HG03025 (cell line): ENCODE data around the gene ANKRD12.
"Not testable (repeated sequence)": the region's sequence is repeated elsewhere in the genome, so short reads cannot be mapped to it uniquely, and the experiment has no call there.

Source experiments
- ATAC-seq: cut with Tn5 transposase; IDR thresholded peaks from one replicate; pipeline ENCODE4 v1.9.1; 2021; ENCODE audit warnings: mild to moderate bottlenecking, moderate library complexity; ENCODE audit not compliant: unreplicated experiment, low FRiP score

ANKRD12 gene

DNA sequence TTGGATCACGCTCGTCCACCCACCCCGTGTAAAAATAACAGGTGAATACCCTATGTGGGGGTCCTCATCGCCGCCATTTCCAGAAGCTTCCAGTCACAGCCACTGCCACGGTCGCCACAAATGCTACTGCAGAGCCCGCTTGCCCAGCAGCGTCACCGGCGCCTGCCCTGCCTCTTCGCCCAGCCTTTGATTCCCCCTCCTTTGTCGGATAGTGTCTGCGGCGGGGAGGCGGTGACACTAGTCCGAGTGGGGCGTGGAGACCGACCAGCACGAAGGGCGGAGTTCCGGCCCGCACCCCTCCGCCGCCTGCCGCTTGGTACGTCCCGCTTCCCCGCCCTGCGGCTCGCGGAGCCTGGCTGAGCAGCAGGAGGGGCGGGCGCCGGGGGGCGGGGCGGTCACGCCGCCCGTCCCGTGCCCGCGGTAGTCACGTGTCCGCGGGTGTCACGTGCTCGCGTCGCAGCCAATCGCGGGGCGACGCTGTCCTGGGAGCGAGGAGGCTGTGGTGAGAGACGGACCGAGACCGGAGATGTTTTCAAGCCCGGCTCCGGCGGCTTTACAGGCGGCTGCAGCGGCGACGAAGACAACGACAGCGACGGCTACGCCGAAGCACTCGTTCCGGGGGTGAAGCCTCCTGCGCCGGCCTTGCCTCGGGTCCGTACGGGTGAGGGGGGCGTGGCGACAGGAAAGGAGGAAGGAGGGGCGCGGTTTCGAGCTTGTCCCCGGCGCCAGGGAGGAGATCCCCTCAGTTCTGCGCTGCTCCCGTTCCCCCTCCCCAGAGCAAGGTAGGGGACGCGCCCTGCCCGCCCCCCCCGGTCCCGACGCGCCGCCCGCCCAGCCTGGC, at the start of gene ANKRD12:
Gene ANKRD12, plus strand, starts transcription at position 467 of the 841 bp plus-strand sequence. CDS start 45,652 bp downstream, outside the sequence.
- peak; percentile 70 for ATAC-seq

GRCh38 chr18:9087144-9087543, 49.4 kb upstream of the ANKRD12 start:
- no peak for ATAC-seq

DNA sequence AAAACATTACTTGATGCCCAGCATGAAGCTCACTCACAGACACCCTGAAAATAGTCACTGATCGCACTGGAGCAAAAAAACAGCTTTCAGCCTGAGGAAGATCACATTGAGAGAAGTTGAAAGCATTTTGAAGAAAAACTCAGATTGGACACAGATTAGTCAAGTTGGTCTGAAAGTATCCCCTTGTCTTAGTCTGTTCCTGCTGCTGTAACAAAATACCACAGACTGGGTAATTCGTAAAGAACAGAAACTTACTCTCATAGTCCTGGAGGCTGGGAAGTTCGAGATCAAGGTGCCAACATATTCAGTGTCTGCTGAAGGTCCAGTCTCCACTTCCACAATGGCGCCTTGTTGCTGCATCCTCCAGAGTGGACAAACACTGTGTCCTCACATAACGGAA, 48.3 kb upstream of the ANKRD12 start:
- no peak for ATAC-seq

DNA sequence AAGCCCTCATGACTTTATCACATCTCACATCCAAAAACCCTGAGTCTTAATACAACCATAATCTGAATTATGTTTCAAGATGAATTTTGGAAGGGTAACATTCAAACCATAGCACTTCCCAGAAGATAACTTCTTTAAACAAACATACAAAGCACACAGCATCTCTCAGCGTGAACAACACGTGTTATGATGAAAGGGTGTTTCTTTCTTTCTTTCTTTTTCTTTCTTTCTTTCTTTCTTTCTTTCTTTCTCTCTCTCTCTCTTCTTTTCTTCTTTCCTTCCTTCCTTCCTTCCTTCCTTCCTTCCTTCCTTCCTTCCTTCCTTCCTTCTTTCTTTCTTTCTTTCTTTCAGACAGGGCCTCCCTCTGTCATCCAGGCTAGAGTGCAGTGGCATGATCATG, 47.9 kb upstream of the ANKRD12 start:
- ATAC-seq, result not testable (repeated sequence)

DNA sequence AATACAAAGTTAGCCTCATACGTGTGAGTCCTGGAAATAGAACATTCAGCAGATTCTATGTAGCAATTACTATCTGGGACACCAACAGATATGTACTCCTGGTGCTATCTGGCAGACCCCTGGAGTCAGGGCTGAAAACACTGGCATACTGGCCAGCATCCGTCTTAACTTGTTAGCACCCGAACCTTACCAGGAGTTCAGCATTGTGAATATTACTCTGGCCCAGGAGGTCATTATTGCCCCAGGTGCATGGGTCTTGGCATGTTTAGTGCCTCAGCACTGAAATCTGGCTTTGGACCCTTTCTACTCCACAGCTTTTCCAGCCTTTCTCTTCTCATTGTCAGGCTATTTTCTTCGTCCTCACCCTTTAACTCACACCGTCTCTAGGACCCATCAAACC, 46.0 kb upstream of the ANKRD12 start:
- ATAC-seq, result no peak

- no peak for ATAC-seq
Observed at GRCh38 chr18:9091066-9091476, 45.5 kb upstream of the ANKRD12 start.

DNA sequence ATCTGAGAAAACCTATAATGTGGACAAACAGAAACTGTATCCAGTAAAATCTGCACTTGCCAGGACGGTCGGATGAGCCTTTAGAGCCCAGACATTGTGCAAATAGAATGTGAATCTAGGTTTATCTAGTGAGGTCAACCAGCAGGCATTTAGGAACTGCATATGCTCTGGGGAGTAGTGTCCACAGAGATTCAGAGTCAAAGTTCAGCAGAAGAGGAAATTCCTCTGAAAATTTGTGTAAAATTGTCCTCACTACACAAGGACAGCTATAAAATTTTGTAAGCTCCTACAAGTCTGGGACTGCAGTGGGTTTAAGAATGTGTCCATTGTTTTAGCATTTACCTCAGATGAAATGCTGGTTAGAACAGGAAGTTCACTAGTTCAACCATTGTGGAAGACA, 43.9 kb upstream of the ANKRD12 start:
- no peak for ATAC-seq

DNA sequence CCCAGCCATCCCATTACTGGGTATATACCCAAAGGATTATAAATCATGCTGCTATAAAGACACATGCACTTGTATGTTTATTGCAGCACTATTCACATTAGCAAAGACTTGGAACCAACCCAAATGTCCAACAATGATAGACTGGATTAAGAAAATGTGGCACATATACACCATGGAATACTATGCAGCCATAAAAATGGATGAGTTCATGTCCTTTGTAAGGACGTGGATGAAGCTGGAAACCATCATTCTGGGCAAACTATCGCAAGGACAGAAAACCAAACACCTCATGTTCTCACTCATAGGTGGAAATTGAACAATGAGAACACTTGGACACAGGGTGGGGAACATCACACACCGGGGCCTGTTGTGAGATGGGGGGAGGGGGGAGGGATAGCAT, 43.5 kb upstream of the ANKRD12 start:
- ATAC-seq, result not testable (repeated sequence)

DNA sequence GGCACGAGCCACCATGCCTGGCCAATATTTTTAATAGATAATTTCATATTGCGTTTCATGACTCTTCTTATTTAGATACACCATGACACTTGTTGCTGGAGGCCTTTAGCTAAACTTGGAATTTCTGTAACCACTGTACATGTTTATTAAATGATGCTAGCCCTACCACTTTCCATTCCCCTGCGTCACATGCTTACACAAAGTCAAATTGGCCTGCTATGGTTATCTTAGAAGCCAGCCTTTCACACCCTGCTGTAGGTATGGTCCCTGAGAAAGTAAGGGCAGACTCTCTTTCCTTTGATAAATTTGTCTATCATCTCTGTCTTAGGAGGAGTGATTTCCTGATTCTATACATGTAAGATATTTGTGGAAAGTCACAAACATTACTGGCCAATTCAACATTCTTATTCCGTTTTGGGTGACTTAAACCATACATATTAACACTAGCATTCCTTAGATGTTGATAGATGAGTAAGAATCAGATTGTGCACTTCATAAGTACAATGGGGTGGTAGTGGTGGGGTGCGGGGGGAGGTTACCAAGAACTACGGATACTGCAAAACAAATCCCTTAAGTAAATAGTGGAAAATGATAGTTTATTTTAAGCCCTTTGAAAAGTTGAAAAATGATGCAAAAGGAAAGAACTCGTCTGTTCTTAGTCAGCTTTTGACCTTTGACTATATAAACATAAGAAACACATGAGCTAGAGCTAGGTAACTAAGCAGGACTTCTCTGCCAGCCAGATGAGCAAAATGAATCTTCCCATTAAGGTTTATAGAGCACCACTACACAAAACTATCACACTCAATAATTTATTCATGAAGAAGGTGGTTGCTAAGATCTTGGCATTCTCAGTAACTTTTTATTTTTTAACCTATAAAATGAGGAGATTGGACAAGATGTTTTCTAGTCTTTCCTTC, 42.0 kb upstream of the ANKRD12 start:
- no peak for ATAC-seq

DNA sequence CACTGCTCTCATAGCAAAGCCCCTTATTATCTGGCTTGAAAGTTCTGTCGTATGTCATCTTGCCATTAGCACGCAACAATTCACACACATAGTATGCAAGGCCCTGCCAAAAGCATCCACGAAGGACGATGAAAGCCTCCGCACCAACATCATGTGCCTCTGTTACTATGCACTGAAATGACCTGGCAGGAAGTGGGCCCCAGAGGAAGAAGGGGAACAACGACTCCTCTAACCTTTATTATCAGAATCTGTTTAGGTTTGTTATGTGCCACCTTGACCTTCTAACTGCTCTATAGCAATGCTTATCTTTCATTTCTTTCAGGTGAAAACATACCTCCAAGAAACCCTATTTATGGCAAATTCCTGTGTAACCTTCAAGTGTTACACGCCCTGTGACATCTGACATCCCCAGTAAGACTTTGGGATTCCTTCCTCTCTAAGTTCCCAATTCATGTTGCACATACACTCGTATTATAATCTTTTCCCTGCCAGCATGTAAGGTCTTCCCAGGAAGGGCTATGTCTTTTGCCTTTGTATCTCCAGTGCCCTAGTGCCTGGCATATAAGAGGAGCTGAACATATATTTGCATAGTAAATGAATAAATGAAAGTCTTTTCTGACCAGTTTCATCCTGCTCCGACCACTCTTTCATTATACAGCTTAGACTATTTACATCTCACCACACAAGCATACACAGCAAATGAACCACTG, 41.1 kb upstream of the ANKRD12 start:
- peak; percentile 83 for ATAC-seq

- ATAC-seq, result no peak
Observed at GRCh38 chr18:9096007-9096371, 40.6 kb upstream of the ANKRD12 start.

GRCh38 chr18:9096685-9097084, 39.9 kb upstream of the ANKRD12 start:
- no peak for ATAC-seq

DNA sequence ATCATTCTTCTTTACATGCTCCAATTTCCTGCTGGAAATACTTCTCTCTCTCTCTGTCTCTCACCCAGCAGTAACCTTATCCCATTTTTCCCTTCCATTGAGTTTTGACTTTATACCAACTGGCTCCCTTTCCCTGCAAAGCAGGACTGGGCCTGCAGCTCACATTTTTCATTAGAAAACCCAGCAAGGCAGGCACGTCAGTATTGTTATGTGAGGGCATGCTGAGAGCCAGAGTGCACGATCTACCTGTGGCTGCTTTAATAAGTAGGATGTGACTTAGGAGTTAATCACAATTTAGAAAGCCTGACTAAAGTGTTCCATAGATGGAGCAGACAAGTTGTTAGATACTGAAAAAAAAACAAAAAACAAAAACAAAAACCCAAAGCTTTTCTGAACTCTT, 39.2 kb upstream of the ANKRD12 start:
- no peak for ATAC-seq

DNA sequence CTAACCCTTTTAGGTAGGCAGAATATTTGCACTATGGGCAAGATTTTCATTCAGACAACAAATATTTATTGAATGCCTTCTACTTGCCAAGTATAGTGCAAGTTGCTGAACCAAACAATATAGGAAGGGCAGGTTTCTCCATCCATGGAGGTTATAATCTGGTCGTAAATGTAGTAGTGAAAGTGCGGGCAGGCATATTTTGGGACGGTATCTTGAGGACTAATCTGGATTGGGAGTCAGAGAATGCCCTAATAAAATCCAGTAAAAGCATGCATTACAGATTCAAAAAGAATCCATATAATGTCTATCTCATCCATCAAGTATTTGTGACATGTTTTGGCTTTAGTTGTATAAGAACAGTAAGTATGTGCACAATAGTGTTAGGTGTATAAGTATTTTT, 35.8 kb upstream of the ANKRD12 start:
- ATAC-seq, result no peak

DNA sequence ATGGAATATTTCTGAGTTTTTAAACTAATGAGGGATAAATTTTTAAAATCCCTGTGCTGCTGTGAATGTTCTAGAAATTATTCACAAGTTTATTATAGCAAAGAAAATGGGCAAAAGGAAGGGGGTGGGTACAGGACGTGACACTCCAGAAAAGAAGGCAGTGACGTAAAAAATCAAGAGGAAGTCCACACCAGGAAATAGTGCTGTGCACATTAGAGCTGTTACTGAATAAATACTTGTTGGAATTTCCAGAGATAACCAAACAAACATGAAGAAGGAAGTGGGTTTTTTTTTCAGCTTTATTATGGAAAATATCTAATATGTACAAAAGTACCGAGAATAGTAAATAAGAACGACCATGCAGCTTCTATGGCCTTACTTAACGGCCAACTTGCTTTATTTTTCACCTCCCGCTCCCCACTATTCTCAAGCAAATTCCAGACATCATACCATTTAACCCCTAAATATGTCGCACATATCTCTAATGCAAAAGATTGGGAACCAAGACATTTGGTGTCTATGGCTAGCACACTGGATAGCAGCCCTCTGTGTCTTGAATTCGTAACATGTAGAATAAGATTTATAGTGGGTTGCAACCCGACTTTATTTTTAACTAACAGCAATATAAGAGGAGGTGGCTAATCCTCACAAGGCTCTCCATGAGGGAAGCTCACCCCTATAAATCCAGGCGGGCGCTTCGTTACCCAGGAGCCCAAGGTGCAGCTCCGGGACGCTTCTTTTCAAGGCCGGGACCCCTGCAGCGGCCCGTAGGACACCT, 34.7 kb upstream of the ANKRD12 start:
- peak; percentile 1 for ATAC-seq

DNA sequence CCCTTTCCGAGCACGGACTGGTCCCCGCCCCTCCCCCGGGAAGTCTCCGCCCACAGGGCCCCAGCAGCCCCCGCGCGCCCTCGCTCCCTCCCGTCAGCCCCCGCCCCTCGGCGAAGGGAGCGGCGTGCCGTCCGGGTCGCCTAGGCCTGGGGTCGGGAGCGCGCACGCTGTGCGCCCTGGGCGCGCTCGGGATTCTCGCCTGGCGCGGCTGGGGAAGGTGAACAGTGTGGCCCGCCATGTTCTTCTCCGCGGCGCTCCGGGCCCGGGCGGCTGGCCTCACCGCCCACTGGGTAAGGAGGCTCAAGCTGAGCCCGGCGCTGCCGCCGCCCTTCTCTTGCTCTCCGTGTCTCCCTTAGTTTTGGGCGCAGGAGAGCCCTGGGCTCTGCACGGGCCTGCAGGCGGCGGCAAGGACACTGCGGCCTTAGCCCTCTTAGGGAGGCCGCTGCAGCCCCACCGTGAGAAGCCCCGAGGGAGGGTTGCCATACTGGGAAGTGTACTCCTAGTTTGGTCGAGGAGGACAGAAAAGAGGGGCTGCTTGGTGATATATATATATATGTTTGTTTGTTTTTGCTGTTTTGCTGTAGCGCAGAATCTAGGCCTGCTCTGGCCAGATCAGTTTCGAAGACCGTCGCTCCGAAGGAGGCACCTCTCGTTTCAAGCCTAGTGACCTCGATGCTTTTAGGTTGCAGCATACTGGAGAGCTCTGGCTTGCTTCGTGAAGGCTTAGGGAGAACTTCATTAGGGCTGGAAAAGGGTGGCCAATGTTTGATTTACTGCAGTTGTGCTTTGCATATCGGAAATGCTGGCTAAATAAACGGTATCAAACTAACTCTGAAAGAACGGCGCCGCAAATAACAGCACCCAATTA, 33.8 kb upstream of the ANKRD12 start, which contains the start of gene NDUFV2:
Gene NDUFV2, plus strand, starts transcription at position 192 of the 868 bp plus-strand sequence. Its CDS starts 45 bp downstream, at position 237.
- peak; percentile 88 for ATAC-seq

- ATAC-seq, result no peak
Observed at GRCh38 chr18:9103376-9103873, 33.2 kb upstream of the ANKRD12 start.

DNA sequence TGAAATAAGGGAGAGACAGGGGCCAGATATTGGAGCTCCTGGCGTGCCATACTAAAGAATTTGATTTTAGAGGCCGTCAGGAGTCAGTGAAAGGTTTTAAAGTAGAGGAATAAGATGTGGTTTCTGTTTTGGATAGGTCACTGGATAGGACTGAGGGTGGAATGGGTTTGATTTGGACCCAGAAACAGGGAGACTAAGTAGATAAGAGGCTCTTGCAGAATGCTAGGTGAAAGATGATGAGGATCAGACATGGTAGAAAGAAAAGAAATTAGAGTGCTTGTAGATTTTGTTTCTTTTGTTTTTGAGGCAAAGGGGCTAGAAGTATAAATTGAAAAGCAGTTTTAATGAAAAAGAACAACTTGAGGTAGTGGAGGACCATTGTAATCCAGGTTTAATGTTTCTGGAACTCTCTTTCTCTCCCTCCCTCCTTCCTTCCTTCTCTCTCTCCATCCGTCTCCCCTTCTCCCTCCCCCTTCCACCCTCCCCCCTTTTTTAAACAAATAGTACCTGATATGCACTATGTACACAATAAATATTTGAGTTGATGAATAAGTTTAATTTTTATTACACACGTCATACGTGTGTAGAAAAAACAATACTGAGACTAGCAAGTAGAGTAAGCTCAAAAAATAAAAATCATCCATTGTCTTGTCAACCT, 32.2 kb upstream of the ANKRD12 start:
- ATAC-seq, result no peak
